GM10266 (cell line): ENCODE data around the gene PACSIN1.

ENCODE experiments used
- DNase-seq: peaks from one replicate; pipeline ENCODE4 v3.0.0; 2012; ENCODE audit errors: extremely low spot score
- CTCF ChIP-seq: IDR thresholded peaks from 2 replicates; pipeline ENCODE4 v1.5.1; 2012; ENCODE audit warnings: mild to moderate bottlenecking, low read depth; ENCODE audit not compliant: control insufficient read depth, insufficient read depth; ENCODE audit errors: missing control alignments

PACSIN1 gene

GRCh38 chr6:34465531-34466241, at the start of gene PACSIN1:
TSS of gene PACSIN1 (plus strand) at chr6:34466076. CDS start at chr6:34526306, 60,230 bp downstream.
- peak; percentile 63 for DNase-seq

GRCh38 chr6:34416877-34417371, 49.0 kb upstream of the PACSIN1 start:
- no peak for TF ChIP-seq CTCF
- no peak for DNase-seq

More at GRCh38 chr6:34465531-34466241, at the start of gene PACSIN1:
- no peak for TF ChIP-seq CTCF

GRCh38 chr6:34418367-34418766, 47.5 kb upstream of the PACSIN1 start:
- no peak for TF ChIP-seq CTCF
- no peak for DNase-seq

GRCh38 chr6:34423254-34423653, 42.6 kb upstream of the PACSIN1 start:
- TF ChIP-seq CTCF = no peak
- DNase-seq = no peak

- no peak for DNase-seq
- TF ChIP-seq CTCF = no peak
Measured at GRCh38 chr6:34424200-34425131, 41.4 kb upstream of the PACSIN1 start.

- no peak for DNase-seq
- no peak for TF ChIP-seq CTCF
Measured at GRCh38 chr6:34425132-34425497, 40.8 kb upstream of the PACSIN1 start.
